Stimulated activated CD4-positive, alpha-beta T cell treated with anti-CD3 and anti-CD28 coated beads, TNF-alpha, amount 100 ng/mL, for 4 hours (primary cell): Measurements from ENCODE around the gene CORO6.

Source experiments
- DNase-seq, 3 experiments: peaks; one replicate each; pipeline ENCODE4 v3.0.0-alpha.2; 2020; ENCODE audit warnings: low read depth in 3 of 3

CORO6 gene

DNA sequence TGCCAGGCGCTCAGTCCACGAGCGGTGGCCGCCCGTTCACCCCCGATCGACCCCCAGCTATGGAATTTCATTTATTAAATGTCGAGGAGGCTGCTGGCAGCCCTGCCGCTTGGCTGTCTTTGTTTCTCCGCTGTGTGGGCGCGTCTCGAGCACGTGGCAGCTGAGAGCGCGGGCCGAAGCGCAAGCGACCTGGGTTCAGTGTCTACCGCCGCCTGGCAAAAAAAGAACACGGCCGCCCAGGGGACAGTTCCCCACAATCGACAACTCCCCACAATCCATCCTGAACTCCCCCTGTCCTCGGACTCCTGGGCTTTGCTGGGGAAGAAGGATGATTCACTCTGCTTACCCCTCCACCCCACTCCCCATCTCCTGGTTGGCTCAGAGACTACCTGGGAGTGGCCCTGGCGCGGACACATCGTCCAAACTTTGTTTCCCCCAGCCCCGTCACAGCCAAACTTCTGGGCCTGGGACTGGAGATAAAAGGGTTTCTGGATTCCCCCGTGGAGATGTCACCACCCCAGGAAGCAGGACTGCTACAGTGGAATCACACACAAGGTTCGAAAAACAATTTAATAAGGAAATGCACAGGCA, 31.5 kb downstream of the CORO6 start:
- no peak for DNase-seq

DNA sequence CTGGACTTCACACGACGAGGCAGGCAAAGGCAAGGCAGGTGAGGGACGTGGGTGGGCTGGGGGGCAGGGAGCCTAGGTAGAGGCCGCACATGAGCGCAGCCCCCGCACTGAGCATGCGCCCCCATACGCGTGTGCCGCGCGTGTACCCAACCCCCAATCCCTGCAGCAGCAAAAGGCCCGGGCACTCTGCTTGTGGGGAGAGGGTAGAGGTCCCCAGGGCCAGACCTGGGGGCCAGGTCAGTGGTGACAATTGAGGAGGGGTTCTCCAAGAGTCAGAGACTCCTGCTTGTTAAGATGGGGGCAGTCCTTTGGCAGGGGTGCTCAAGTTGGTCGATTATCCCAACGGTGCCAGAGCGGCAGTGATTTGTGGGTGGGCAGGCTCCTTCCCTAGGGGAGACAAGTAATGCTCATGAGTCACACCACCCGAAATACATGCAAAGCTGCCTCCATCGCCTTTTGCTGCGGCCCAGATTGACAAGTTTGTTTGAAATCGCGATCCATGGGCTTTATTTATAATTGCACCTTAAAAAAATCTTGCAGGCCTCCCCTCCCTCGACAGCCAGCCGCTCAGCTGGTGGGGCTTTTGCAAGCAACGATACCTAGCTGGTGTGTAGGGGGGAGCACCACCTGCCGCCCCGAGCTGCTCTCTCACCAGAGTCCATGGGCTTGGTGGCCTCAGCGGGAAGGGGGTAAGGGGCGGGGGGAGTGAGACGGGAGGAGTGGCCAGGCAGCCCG, 32.1 kb downstream of the CORO6 start:
- DNase-seq: no peak

DNA sequence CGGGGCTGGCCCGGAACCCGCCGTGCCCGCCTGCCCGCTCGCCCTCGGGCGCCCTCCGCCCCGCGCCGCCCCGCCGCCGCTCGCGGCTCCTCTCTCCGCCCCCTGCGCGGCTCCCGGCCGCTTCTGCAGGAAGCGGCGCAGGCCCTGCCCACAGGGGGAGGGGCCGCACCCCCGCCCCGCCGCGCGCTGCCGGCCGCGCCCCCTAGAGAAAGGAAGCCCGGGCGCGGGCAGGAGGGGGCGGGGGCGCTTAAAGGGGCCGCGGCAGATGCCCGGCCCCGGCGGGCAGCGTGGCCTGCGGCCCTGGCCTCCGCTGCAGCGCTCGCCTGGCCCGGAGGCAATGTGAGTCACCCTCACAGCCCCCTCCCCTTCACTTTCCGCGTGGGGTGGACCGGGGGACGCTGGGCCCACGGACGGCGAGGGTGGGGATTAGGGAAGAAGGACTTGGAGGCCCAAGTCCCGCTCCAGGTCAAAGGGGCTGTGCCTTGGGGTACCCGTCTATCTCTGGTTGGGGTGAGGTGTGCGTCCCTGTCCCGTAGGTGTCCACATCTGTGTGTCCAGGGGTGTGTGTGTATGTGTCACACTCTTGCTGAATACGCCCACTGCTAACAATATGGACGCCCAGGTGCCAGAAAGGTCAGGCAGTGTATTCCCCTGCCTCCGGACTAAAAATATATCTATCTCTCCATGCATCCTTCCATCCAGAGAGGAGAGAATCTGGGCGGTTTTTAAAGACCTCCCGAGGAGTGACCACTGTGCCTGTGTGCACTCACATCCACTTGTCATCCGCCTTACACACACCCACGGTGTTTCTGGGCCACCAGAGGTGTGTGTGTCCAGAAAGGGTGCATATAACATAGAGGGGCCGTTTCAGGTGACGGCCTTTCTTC, 32.9 kb downstream of the CORO6 start, which contains the start of gene GIT1:
GIT1 (minus strand) TSS at position 125 of the 887 bp plus-strand sequence. CDS start 270 bp downstream, outside the sequence.
- DNase-seq: peak in 2 of 3 experiments; percentile 66 to 73

DNA sequence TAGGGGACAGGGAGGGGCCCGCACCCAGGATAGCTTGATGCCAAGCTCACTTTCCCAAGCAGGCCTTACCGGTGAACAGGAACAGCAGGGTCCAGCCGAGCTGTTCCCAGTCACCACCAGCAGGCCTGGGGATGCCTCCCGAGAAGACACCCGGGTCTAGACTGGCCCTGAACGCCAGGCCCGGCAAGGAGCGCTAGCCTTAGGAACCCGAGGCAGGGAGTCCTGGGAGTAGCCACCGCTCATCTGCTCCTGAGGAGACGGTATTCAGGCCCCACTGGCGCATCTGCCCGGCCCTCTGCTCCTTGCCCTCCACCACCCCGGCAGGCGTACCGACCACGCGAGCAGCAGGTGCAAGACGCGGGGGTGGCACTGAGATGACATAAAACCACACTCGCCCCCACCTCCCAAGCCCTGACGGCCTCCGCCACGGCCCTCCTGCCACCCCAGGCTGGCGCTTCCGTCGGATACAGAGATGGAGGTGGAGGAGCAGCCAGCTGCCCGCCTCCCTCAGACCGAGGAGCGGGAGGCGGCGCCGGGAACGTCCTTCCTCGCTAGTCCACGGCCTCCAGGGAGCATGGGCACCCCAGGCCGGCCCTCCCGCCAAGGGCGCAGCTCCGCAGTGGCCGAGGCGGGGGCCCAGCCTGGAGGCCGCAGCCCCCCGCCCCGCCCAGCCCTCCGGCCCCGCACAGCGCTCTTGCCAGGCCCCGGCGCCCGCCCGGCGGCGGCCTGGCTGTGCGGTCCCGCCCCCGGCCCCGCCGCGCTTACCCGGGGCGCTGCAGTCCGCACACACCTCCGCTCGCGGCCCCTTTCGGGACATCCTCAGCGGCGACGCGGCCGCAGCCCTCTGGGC, 33.9 kb downstream of the CORO6 start:
- peak in 2 of 3 experiments; percentile 61 to 62 for DNase-seq

DNA sequence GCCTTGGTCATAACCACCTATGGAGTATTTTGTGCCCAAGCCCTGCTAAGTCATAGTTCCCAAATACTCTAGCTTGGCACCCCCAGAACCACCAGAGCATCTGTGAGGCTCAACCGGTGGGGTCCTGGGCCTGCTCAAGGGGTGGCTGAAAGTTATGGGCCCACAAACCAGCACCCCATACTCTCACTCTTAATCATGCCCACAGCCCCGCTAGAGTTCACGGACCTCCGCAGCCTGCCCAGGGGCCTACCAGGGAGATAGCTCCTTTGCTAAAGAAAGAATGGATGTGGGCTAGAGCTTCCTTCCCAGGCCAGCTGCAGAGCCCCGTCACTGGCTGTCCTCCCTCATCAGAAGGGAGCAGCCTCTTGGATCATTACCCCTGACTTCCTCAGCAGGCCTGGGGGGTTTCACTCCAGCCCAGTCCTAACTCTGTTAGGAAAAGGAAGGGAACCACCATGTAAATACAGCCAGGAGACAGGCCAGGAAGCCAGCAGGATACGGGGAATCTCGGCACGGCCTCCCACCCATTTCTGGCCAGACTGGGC, 34.6 kb downstream of the CORO6 start:
- no peak for DNase-seq

DNA sequence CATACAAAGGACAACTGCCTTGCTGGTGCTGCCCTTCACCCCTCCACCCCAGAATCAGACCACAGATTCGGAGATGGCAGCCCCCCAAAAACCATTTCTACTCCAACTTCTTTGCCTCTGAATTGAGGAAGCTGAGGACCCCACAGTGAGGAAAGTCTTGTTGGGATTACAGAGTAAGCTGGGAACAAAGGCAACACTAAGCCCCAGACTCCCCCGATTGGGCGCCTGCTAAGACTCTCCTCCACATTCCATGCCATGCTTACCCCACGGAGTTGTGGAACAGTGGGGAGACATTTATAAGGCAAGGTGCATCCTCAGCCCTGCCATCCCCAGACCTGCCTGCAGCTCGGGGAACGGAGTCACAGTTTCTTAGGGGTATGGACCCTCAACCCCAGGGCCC, 35.1 kb downstream of the CORO6 start:
- DNase-seq: no peak

DNA sequence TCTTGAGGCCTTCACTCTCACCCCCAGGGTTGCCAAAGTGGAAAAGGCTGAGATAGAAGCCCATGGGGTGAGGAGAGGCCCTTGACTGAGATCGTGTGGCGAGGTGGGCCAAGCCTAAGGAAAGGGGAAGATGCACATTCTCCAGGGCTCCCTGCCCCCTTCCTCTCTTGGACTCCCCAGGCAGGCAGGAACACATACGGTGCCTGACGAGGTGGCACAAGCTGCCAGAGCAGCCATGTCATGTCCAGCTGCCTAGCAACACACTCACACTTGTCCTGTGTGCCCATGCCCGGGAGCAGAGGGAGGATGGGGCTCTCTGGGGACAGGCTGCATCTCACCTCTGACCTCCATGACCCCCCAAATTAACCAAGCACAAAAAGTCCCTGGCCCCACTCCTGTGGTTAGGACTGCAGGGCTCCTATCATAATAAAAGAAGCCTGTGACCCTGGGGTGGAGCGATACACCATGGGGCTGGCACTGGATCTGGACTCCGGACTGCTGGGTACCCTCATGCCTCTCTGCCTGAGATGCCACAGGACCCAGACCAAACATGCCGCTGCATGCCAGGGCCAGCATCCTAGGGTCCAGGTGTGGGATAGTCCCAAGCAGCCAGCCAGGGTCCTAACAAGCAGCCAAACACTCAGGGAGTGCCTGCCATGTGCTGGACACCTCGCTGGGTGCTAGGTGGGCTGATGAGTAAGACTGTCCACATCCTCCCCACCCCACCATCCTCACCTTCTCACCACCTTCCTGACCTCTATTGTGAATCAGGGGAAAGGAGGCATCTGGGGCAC, 35.8 kb downstream of the CORO6 start:
- DNase-seq: no peak

DNA sequence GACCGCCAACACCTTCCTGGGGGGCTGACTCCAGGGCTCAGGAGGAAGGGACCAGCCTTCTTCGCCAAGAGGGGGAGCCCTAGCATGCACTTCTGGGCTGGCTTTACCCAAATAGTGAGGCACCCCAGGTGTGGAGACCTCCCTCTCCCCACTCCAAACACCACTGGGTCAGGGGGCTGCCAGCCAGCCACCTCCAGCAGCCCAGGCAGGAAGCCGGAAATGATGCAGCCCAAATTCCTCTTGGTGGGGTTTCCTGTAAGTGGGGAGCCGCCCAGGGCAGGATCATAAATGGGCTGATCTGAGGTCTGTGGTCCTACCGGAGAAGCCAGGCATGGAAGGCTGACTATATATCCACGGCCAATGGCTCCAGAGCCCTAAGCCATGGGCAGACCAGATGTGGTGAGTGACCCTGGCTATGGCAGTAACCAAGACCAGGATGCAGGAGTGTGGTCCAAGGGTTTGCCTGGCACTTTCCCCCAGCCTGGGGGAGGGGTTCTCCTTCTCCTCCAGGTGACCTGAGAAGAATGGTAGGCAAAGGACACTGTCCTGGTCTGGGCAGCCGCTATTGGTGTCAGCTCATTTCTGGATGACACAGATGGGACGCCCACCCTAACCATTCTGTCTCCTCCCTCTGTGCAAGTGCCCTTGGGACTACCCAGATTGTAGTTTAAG, 37.5 kb downstream of the CORO6 start:
- DNase-seq: no peak

DNA sequence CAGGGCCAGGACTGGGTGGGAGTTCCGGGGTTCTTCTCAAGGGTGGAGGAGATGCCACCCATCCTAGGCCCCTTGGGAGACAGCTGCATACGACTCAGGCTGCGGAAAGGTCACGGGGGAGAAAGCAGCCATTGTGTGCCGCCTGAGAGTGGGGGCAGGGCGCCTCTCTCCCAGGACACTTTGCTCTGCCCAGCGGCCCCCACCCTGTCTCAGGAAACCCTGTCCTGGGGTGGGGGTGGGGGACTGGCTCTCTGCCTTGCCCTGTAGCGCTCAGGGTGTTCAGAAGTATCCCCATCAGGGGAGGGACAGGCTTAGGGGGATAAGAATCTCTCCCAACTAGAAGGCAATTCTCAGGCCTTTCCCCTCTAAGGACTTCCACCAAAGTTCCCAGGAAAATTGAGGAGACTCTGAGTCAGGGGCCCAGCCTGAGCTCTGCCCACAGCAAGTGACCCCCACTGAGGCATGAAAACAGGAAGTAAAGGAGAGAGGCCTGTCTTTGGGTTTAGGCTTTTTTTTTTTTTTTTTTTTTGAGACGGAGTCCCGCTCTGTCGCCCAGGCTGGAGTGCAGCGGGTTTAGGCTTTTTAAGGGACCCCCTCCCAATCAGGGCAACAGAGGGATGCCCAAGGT, 38.1 kb downstream of the CORO6 start:
- DNase-seq: no peak

DNA sequence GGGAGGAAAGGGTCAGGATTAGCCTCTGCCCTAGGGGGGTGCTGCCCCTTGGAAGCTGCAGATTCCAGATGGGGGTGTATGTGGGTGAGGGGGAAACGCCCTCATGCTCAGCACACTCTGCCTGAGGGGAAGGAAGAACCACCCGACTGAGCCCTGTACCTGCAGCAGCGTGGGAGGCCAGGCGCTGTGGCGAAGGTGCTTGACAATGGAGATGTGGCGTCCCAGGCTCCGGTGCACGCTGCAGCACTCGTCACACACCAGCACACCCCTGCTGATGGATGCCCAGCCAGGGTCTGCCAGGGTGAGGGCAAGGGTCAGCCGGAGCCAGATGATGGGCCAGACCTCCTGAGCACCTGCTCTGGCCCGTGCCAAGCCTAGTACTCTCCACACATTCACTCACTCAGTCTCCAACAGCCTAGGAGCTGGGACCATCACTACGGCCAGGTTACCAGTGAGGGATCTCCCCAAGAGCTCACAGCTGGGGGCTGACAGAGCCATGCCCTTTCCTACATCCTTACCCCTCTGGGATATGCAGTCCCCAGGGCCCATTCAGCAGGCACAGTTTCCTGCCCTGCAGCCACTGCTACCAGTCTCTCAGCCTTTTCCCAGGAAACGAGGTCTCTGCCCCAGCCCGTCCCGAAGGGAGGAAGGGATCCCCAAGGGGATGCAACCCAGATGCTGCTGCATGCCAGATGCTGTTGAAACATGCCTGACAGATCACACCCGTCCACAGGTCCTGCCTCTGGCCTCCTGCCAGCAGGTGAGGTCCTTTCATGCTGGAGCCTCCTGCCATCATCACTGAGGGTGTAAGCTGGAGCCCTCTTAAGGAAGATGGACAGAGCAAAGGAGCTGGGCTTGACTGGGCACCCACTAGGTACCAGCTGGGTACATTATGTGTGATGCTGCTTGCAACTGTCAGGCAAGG, 39.1 kb downstream of the CORO6 start:
- no peak for DNase-seq

DNA sequence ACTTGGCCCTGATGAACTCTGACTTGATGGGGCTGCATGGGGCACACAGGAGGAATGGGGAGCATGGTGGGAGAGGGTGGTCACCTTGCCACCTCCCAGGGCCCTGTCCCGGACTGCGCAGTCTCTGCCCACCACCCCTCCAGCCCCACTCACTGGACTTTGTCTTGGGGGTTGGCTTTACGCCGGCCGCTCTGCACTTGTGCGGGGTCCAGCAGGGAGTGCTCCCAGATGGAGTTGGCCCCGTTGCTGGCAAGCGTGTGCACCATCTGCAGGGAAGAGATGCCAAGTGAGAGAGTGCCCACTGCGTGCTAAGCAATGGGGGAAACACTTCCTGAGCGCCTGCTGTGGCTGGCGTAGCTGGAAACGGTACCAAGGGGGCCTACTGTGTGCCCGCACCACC, 39.9 kb downstream of the CORO6 start:
- DNase-seq: no peak

DNA sequence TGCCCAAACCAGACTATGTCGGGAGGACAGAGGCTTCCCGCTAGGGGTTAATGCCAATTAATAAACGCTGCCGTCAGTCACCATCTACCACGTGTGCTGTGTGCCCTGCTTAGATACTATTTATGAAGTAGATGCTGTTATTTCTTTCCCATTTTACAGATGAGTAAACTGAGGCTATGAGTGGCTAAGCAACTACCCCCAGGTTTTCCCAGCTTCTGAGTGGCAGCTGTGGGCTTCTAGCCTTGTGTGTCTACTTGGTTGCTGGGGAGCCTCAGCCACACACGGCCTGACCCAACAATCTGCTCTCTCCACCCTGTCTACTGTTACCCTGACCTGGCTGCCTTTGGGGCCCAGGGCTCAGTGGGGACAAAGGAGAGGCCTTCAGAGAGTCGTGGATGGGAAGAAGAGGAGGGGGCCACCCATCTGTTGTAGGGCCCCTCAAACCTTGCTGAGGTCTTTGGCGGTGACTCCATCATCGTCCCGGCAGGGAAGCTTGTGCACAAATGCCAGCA, 40.4 kb downstream of the CORO6 start:
- DNase-seq: no peak

DNA sequence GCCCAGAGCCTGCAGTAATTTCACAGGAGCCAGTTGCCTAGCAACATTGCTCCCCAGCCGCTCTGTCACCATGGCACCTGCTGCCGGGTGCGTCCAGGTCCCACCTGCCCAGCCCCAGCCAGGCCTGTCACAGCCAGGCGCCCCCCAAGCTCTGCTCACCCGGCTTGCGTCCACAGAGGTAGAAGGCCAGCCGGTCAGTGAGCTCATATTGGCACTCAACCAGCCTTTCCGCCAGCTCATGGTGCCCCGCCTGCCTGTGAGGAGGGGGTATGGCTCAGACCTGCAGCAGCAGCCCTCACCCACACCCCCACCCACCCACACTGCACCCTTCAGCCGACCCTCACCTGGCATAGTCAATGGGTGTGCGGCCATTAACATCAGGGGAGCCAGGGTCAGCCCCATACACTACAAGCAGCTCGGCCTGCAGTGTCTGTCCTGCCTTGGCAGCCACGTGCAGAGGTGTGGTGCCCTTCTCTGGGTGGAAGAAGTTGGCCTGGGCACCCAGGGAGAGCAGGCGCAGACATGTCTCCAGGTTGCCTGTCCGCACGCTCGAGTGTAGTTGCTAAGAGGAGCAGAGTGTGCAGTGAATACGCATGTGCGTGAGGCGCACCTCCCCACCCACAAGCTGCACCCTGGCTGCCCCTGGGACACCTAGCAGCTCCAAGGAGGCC, 41.0 kb downstream of the CORO6 start:
- no peak for DNase-seq

DNA sequence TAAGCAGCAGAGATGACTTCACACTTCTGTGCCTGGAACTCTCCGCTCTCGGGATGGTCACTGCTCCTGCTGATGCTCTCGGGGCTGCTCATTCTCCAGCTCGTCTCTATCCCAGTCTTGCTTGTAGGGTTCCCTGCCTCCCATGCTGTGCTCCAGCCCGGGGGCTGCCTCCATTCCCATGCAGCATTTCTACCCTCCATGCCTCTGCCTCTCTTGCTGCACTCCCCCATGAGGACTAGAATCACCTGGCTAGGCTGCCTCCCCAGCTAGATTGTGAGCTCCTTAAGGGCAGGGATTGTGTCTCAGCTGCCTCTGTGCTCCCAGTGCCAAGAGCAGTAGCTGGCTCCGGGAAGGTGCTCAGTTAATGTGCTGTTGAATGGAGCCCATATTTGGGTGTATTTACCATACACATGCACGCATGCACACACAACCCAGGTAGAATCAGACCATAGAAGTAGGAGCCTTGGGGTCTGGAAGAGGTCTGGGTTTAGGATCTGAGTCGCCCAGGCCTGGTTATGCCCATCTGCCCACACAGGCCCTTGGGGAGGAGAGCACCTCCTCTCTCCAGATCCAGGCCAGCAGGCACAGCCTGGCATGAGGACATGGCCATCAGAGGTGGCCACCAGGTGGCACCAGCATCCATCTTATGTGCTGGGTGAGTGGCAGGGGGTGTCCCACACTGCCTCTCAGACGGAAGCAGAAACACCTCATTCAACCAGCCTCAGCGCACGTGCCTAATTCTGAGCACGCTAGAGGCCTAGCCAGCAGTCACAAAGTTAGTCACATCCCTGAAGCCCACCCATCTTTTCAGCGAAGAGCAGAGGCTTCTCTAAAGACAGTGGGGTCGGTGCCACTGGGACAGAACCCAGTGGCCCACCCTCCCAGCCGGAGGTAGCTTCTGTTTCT, 42.6 kb downstream of the CORO6 start:
- DNase-seq: peak; percentile 80 to 84 (median 81)

DNA sequence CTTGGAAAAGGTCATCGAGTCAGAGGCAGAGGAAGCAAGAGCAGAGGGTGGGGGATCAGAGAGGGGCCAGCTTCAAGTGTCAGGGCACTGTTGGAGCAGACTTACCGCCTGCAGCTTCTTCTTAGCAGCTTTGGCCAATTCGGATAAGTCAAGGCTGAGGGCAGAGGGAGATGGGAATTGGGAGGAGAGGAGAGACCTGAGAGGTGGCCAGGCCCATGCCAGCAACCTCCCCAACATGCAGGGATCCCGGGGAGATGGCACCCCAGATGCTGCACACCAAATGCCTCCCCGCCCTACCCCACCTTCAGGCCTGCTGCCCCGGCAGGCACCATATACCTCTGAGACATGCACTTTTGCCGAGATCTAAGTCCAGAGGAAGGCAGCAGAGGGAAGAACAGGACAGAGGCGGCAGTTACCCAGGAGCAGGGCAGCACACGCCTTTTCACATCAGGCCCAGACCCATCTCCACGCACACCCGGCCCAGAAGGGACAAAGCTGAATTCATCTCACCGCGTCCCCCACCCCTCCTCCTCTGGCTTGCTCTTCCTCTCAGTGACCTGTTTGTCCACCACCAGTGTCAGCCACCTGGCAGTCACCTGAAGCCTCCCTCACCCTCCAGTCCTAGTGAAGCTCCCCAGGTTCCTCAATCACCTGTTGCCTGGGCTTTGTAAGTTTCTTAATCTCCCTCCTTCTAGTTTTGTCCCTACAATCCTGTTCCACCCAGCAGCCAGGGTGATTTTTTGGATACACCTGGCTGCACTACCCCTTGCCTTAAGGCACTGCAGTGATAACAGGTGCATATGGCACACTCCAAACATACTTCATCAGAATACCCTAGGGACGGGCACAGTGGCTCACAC, 43.9 kb downstream of the CORO6 start:
- no peak for DNase-seq
